HEK293 (cell line): Measurements from ENCODE around the gene NELL1.

Experiments used
- CTCF ChIA-PET: fragments of 350-600 bp; formaldehyde crosslinking; extraction: SDS; loops from one replicate; lab custom pipeline; 2021; ENCODE audit warnings: antibody characterized with exemption; lab: Yijun Ruan, JAX
- POLR2A ChIA-PET: fragments of 300-600 bp; formaldehyde crosslinking; extraction: SDS; loops from one replicate; lab custom pipeline; 2020; ENCODE audit warnings: antibody characterized with exemption, inconsistent platforms; lab: Yijun Ruan, JAX
- H3K27ac ChIP-seq: fragments of 200-500 bp; sonication (Bioruptor generic); 2 replicates; pipeline ENCODE4 v1.5.1; 2014; ENCODE audit warnings: low read depth, low read length, control low read depth, inconsistent platforms; ENCODE audit errors: extremely low read depth
- H3K36me3 ChIP-seq, 2 experiments: fragments of 200-500 bp in 1 of 2; sonication (Bioruptor generic) in 1 of 2; 1 replicate in 1 of 2; 2 replicates in 1 of 2; pipeline ENCODE4 v1.5.1; 2014 to 2017; ENCODE audit warnings: inconsistent platforms in 2 of 2, low read length in 2 of 2; ENCODE audit not compliant: control insufficient read depth in 2 of 2, insufficient read depth in 1 of 2
- H3K4me1 ChIP-seq: fragments of 200-500 bp; sonication (Bioruptor generic); 2 replicates; pipeline ENCODE4 v1.5.1; 2014; ENCODE audit warnings: mild to moderate bottlenecking, low read length, inconsistent platforms; ENCODE audit not compliant: control insufficient read depth, insufficient read depth
- H3K4me3 ChIP-seq: 2 replicates; pipeline ENCODE4 v1.5.1; 2011; ENCODE audit warnings: low read depth, mild to moderate bottlenecking, control low read depth, low read length, moderate library complexity
- H3K9me3 ChIP-seq: fragments of 200-500 bp; sonication (Bioruptor generic); 2 replicates; pipeline ENCODE4 v1.5.1; 2014; ENCODE audit warnings: low read depth, low read length, inconsistent platforms; ENCODE audit not compliant: control insufficient read depth, insufficient read depth
- GFI1B ChIP-seq: fragments of 450-650 bp; formaldehyde crosslinking; IDR thresholded peaks from 2 replicates; pipeline ENCODE4 v1.5.1; 2016; ENCODE audit warnings: missing biosample characterization, missing genetic modification characterization
- TCF7L2 ChIP-seq: IDR thresholded peaks from 2 replicates; pipeline ENCODE4 v1.6.1; 2011; ENCODE audit warnings: low read depth, mild to moderate bottlenecking, inconsistent platforms, low read length, moderate library complexity, borderline replicate concordance
- YY2 ChIP-seq: fragments of 450-650 bp; formaldehyde crosslinking; IDR thresholded peaks from 2 replicates; pipeline ENCODE4 v1.5.1; 2016; ENCODE audit warnings: missing biosample characterization, missing genetic modification characterization
- ZBTB48 ChIP-seq: fragments of 450-650 bp; formaldehyde crosslinking; IDR thresholded peaks from 2 replicates; pipeline ENCODE4 v1.5.1; 2016; ENCODE audit warnings: missing biosample characterization, missing genetic modification characterization
- ZNF140 ChIP-seq: fragments of 450-650 bp; formaldehyde crosslinking; IDR thresholded peaks from 2 replicates; pipeline ENCODE4 v1.5.1; 2016; ENCODE audit warnings: missing biosample characterization, missing genetic modification characterization
- ZNF366 ChIP-seq: fragments of 450-650 bp; formaldehyde crosslinking; conservative IDR thresholded peaks from 2 replicates; pipeline ENCODE4 v1.5.1; 2016; ENCODE audit warnings: missing biosample characterization, missing genetic modification characterization
- ZNF433 ChIP-seq: fragments of 450-650 bp; formaldehyde crosslinking; IDR thresholded peaks from 2 replicates; pipeline ENCODE4 v1.5.1; 2016; ENCODE audit warnings: missing biosample characterization, missing genetic modification characterization, low read depth
- TF ChIP-seq, protein P1 (sequence below): fragments of 450-650 bp; formaldehyde crosslinking; IDR thresholded peaks from 2 replicates; pipeline ENCODE4 v1.5.1; 2016; ENCODE audit warnings: missing biosample characterization, missing genetic modification characterization
- TF ChIP-seq, protein P2 (sequence below): fragments of 450-650 bp; formaldehyde crosslinking; IDR thresholded peaks from 2 replicates; pipeline ENCODE4 v1.5.1; 2016; ENCODE audit warnings: missing biosample characterization, missing genetic modification characterization
- TF ChIP-seq, protein P3 (sequence below): fragments of 450-650 bp; formaldehyde crosslinking; IDR thresholded peaks from 2 replicates; pipeline ENCODE4 v1.5.1; 2016; ENCODE audit warnings: missing biosample characterization, missing genetic modification characterization, borderline replicate concordance
- TF ChIP-seq, protein P4 (sequence below): fragments of 450-650 bp; formaldehyde crosslinking; IDR thresholded peaks from 2 replicates; pipeline ENCODE4 v1.5.1; 2016; ENCODE audit warnings: missing biosample characterization, missing genetic modification characterization, borderline replicate concordance
- TF ChIP-seq, protein P5 (sequence below): fragments of 450-650 bp; formaldehyde crosslinking; IDR thresholded peaks from 2 replicates; pipeline ENCODE4 v1.5.1; 2017; ENCODE audit warnings: missing biosample characterization, missing genetic modification characterization
- TF ChIP-seq, protein P6 (sequence below): fragments of 450-650 bp; formaldehyde crosslinking; IDR thresholded peaks from 2 replicates; pipeline ENCODE4 v1.5.1; 2016; ENCODE audit warnings: missing biosample characterization, missing genetic modification characterization

The NELL1 gene

DNA sequence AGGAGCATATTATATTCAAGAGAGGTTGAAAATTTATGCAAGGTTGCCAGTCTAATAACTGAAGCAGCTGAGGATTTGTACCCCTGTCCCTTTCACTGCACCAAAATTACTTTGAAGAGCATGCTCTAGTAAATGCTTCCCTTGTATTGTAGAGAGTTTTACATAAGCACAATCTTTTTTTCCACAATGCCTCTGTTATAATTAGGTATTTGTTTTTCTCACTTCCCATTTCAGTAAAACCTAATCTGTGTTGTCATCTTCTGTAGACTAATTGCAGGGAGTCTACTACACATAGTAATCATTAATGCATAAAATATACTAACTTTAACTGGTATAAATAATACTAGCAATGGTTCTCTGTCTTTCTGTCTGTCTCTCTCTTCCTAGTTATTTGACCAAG is 805.1 kb downstream of the NELL1 start (continued):
- TF ChIP-seq, protein P1, sequence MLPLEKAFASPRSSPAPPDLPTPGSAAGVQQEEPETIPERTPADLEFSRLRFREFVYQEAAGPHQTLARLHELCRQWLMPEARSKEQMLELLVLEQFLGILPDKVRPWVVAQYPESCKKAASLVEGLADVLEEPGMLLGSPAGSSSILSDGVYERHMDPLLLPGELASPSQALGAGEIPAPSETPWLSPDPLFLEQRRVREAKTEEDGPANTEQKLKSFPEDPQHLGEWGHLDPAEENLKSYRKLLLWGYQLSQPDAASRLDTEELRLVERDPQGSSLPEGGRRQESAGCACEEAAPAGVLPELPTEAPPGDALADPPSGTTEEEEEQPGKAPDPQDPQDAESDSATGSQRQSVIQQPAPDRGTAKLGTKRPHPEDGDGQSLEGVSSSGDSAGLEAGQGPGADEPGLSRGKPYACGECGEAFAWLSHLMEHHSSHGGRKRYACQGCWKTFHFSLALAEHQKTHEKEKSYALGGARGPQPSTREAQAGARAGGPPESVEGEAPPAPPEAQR = no peak
- no peak for TF ChIP-seq YY2 (tag by site-specific recombination)

DNA sequence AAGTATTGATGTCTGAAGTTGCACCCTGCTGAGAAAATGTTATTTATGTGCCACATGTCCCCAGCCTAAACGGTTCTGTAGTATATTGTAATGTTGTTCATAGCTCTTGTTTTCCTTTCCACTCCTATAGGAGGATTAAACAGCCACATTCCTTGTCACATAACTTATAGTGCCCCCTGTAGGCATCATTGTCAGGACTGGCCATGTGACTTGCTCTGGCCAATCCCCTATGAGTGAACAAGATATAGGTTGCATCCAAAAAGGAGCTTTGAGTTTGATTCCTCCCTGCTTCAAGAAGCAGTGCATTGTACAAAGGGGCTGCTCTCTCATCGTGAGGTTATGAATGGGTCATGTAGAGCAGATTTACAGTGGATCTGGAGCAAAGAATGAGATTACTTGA is 805.9 kb downstream of the NELL1 start:
- H3K4me3 ChIP-seq = no peak overlapping the region
- no peaks in the 10 kb centered on the region for H3K36me3 ChIP-seq
- TF ChIP-seq, protein P2, sequence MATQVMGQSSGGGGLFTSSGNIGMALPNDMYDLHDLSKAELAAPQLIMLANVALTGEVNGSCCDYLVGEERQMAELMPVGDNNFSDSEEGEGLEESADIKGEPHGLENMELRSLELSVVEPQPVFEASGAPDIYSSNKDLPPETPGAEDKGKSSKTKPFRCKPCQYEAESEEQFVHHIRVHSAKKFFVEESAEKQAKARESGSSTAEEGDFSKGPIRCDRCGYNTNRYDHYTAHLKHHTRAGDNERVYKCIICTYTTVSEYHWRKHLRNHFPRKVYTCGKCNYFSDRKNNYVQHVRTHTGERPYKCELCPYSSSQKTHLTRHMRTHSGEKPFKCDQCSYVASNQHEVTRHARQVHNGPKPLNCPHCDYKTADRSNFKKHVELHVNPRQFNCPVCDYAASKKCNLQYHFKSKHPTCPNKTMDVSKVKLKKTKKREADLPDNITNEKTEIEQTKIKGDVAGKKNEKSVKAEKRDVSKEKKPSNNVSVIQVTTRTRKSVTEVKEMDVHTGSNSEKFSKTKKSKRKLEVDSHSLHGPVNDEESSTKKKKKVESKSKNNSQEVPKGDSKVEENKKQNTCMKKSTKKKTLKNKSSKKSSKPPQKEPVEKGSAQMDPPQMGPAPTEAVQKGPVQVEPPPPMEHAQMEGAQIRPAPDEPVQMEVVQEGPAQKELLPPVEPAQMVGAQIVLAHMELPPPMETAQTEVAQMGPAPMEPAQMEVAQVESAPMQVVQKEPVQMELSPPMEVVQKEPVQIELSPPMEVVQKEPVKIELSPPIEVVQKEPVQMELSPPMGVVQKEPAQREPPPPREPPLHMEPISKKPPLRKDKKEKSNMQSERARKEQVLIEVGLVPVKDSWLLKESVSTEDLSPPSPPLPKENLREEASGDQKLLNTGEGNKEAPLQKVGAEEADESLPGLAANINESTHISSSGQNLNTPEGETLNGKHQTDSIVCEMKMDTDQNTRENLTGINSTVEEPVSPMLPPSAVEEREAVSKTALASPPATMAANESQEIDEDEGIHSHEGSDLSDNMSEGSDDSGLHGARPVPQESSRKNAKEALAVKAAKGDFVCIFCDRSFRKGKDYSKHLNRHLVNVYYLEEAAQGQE (tag by site-specific recombination) = no peak
- TF ChIP-seq TCF7L2 (no peak), ZNF433 (tag by site-specific recombination) (no peak)
- TF ChIP-seq, protein P3, sequence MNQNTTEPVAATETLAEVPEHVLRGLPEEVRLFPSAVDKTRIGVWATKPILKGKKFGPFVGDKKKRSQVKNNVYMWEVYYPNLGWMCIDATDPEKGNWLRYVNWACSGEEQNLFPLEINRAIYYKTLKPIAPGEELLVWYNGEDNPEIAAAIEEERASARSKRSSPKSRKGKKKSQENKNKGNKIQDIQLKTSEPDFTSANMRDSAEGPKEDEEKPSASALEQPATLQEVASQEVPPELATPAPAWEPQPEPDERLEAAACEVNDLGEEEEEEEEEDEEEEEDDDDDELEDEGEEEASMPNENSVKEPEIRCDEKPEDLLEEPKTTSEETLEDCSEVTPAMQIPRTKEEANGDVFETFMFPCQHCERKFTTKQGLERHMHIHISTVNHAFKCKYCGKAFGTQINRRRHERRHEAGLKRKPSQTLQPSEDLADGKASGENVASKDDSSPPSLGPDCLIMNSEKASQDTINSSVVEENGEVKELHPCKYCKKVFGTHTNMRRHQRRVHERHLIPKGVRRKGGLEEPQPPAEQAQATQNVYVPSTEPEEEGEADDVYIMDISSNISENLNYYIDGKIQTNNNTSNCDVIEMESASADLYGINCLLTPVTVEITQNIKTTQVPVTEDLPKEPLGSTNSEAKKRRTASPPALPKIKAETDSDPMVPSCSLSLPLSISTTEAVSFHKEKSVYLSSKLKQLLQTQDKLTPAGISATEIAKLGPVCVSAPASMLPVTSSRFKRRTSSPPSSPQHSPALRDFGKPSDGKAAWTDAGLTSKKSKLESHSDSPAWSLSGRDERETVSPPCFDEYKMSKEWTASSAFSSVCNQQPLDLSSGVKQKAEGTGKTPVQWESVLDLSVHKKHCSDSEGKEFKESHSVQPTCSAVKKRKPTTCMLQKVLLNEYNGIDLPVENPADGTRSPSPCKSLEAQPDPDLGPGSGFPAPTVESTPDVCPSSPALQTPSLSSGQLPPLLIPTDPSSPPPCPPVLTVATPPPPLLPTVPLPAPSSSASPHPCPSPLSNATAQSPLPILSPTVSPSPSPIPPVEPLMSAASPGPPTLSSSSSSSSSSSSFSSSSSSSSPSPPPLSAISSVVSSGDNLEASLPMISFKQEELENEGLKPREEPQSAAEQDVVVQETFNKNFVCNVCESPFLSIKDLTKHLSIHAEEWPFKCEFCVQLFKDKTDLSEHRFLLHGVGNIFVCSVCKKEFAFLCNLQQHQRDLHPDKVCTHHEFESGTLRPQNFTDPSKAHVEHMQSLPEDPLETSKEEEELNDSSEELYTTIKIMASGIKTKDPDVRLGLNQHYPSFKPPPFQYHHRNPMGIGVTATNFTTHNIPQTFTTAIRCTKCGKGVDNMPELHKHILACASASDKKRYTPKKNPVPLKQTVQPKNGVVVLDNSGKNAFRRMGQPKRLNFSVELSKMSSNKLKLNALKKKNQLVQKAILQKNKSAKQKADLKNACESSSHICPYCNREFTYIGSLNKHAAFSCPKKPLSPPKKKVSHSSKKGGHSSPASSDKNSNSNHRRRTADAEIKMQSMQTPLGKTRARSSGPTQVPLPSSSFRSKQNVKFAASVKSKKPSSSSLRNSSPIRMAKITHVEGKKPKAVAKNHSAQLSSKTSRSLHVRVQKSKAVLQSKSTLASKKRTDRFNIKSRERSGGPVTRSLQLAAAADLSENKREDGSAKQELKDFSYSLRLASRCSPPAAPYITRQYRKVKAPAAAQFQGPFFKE (tag by site-specific recombination) = no peak
- TF ChIP-seq, protein P4, sequence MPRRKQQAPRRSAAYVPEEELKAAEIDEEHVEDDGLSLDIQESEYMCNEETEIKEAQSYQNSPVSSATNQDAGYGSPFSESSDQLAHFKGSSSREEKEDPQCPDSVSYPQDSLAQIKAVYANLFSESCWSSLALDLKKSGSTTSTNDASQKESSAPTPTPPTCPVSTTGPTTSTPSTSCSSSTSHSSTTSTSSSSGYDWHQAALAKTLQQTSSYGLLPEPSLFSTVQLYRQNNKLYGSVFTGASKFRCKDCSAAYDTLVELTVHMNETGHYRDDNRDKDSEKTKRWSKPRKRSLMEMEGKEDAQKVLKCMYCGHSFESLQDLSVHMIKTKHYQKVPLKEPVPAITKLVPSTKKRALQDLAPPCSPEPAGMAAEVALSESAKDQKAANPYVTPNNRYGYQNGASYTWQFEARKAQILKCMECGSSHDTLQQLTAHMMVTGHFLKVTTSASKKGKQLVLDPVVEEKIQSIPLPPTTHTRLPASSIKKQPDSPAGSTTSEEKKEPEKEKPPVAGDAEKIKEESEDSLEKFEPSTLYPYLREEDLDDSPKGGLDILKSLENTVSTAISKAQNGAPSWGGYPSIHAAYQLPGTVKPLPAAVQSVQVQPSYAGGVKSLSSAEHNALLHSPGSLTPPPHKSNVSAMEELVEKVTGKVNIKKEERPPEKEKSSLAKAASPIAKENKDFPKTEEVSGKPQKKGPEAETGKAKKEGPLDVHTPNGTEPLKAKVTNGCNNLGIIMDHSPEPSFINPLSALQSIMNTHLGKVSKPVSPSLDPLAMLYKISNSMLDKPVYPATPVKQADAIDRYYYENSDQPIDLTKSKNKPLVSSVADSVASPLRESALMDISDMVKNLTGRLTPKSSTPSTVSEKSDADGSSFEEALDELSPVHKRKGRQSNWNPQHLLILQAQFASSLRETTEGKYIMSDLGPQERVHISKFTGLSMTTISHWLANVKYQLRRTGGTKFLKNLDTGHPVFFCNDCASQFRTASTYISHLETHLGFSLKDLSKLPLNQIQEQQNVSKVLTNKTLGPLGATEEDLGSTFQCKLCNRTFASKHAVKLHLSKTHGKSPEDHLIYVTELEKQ = no peak
- CTCF ChIA-PET = interaction anchor here (0.7 kb wide), 1 partner anchor 38 kb away, joined by 3 read pairs; no protein-coding TSS in a partner anchor
- no peak overlapping the region for H3K27ac ChIP-seq
- POLR2A ChIA-PET = no interaction called here
- H3K9me3 ChIP-seq = no peaks in the 10 kb centered on the region
- H3K4me1 ChIP-seq = no peaks in the 10 kb centered on the region

DNA sequence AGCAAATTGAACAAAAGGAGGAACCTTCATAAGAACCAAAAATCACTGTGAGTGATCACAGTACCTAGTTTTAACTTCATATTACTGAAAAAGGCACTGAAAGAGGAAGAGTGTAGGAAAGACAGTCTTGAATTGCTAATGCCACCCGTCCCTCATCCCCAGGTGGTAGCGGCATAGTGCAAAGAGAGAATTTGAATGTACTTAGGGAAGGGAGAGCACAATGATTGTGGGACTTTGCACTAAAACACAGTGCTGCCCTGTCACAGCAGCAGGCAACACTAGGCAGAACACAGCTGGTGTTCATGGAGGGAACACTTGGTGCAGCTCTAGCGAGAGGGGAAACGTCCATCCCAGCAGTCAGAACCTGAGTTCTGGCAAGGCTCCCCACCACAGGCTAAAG is 807.2 kb downstream of the NELL1 start:
- Histone ChIP-seq H3K4me1 (no peaks in the 10 kb centered on the region), H3K27ac (no peak overlapping the region), H3K4me3 (no peak overlapping the region), H3K36me3 (no peaks in the 10 kb centered on the region), H3K9me3 (no peaks in the 10 kb centered on the region)
- ChIA-PET CTCF (no interaction called here), POLR2A (no interaction called here)
- TF ChIP-seq GFI1B (no peak), ZNF366 (no peak), ZBTB48 (tag by site-specific recombination) (no peak), ZNF140 (no peak), YY2 (tag by site-specific recombination) (no peak)
- TF ChIP-seq, protein P5, sequence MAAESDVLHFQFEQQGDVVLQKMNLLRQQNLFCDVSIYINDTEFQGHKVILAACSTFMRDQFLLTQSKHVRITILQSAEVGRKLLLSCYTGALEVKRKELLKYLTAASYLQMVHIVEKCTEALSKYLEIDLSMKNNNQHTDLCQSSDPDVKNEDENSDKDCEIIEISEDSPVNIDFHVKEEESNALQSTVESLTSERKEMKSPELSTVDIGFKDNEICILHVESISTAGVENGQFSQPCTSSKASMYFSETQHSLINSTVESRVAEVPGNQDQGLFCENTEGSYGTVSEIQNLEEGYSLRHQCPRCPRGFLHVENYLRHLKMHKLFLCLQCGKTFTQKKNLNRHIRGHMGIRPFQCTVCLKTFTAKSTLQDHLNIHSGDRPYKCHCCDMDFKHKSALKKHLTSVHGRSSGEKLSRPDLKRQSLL (tag by site-specific recombination) = no peak
- TF ChIP-seq, protein P6, sequence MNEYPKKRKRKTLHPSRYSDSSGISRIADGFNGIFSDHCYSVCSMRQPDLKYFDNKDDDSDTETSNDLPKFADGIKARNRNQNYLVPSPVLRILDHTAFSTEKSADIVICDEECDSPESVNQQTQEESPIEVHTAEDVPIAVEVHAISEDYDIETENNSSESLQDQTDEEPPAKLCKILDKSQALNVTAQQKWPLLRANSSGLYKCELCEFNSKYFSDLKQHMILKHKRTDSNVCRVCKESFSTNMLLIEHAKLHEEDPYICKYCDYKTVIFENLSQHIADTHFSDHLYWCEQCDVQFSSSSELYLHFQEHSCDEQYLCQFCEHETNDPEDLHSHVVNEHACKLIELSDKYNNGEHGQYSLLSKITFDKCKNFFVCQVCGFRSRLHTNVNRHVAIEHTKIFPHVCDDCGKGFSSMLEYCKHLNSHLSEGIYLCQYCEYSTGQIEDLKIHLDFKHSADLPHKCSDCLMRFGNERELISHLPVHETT = no peak
